Stimulated activated CD4-positive, alpha-beta T cell treated with anti-CD3 and anti-CD28 coated beads, Interleukin-1b, Interleukin-23, amount 100 ng/mL, for 48 hours (primary cell): ENCODE results near the gene TIGD4.
"Not testable (repeated sequence)": the region's sequence is repeated elsewhere in the genome, so short reads cannot be mapped to it uniquely, and the experiment has no call there.

Source experiments
- DNase-seq: peaks from one replicate; pipeline ENCODE4 v3.0.0-alpha.2; 2020

The TIGD4 gene

GRCh38 chr4:152780267-152780778 lies 793 bp upstream of the TIGD4 start:
- DNase-seq: no peak

- peak; percentile 25 for DNase-seq
Observed at GRCh38 chr4:152778656-152779512, 646 bp downstream of the TIGD4 start.

GRCh38 chr4:152777488-152777887 lies 2.0 kb downstream of the TIGD4 start:
- DNase-seq: no peak

- DNase-seq: no peak
Observed at GRCh38 chr4:152776352-152776751, 3.2 kb downstream of the TIGD4 start.

GRCh38 chr4:152773953-152774352 lies 5.6 kb downstream of the TIGD4 start:
- DNase-seq: no peak

- no peak for DNase-seq
Observed at GRCh38 chr4:152773339-152773738, 6.2 kb downstream of the TIGD4 start.

GRCh38 chr4:152771741-152772533 lies 7.6 kb downstream of the TIGD4 start:
- no peak for DNase-seq

- not testable (repeated sequence) for DNase-seq
Observed at GRCh38 chr4:152765069-152765737, 14.3 kb downstream of the TIGD4 start.

- DNase-seq: no peak
Observed at GRCh38 chr4:152763796-152764195, 15.7 kb downstream of the TIGD4 start.

GRCh38 chr4:152748619-152749018 lies 30.9 kb downstream of the TIGD4 start:
- DNase-seq: no peak

GRCh38 chr4:152747444-152747843 lies 32.1 kb downstream of the TIGD4 start:
- DNase-seq: no peak

- DNase-seq: no peak
Observed at GRCh38 chr4:152738827-152739226, 40.7 kb downstream of the TIGD4 start.

GRCh38 chr4:152735906-152736305 lies 43.6 kb downstream of the TIGD4 start:
- no peak for DNase-seq

GRCh38 chr4:152735396-152735859 lies 44.1 kb downstream of the TIGD4 start:
- DNase-seq: no peak

- DNase-seq: no peak
Observed at GRCh38 chr4:152734699-152735050, 44.9 kb downstream of the TIGD4 start.

GRCh38 chr4:152734015-152734698 lies 45.4 kb downstream of the TIGD4 start:
- no peak for DNase-seq

- no peak for DNase-seq
Observed at GRCh38 chr4:152731997-152732396, 47.5 kb downstream of the TIGD4 start.

- DNase-seq: peak; percentile 2
Observed at GRCh38 chr4:152729466-152729865, 50.1 kb downstream of the TIGD4 start.

- DNase-seq: no peak
Observed at GRCh38 chr4:152728343-152728742, 51.2 kb downstream of the TIGD4 start.

- no peak for DNase-seq
Observed at GRCh38 chr4:152727784-152728183, 51.7 kb downstream of the TIGD4 start.

GRCh38 chr4:152724494-152724893 lies 55.0 kb downstream of the TIGD4 start:
- DNase-seq: no peak

GRCh38 chr4:152723236-152723635 lies 56.3 kb downstream of the TIGD4 start:
- no peak for DNase-seq
